HEK293 (cell line): ENCODE measurements around the gene NAALADL2.
"Not testable (repeated sequence)": the region's sequence is repeated elsewhere in the genome, so short reads cannot be mapped to it uniquely, and the experiment has no call there.

Experiments used
- CTCF ChIA-PET: fragments of 350-600 bp; formaldehyde crosslinking; extraction: SDS; loops from one replicate; lab custom pipeline; 2021; ENCODE audit warnings: antibody characterized with exemption; lab: Yijun Ruan, JAX
- POLR2A ChIA-PET: fragments of 300-600 bp; formaldehyde crosslinking; extraction: SDS; loops from one replicate; lab custom pipeline; 2020; ENCODE audit warnings: antibody characterized with exemption, inconsistent platforms; lab: Yijun Ruan, JAX
- H3K27ac ChIP-seq: fragments of 200-500 bp; sonication (Bioruptor generic); 2 replicates; pipeline ENCODE4 v1.5.1; 2014; ENCODE audit warnings: low read depth, low read length, control low read depth, inconsistent platforms; ENCODE audit errors: extremely low read depth
- H3K36me3 ChIP-seq, 2 experiments: fragments of 200-500 bp in 1 of 2; sonication (Bioruptor generic) in 1 of 2; 1 replicate in 1 of 2; 2 replicates in 1 of 2; pipeline ENCODE4 v1.5.1; 2014 to 2017; ENCODE audit warnings: inconsistent platforms in 2 of 2, low read length in 2 of 2; ENCODE audit not compliant: control insufficient read depth in 2 of 2, insufficient read depth in 1 of 2
- H3K4me1 ChIP-seq: fragments of 200-500 bp; sonication (Bioruptor generic); 2 replicates; pipeline ENCODE4 v1.5.1; 2014; ENCODE audit warnings: mild to moderate bottlenecking, low read length, inconsistent platforms; ENCODE audit not compliant: control insufficient read depth, insufficient read depth
- H3K4me3 ChIP-seq: 2 replicates; pipeline ENCODE4 v1.5.1; 2011; ENCODE audit warnings: low read depth, mild to moderate bottlenecking, control low read depth, low read length, moderate library complexity
- H3K9me3 ChIP-seq: fragments of 200-500 bp; sonication (Bioruptor generic); 2 replicates; pipeline ENCODE4 v1.5.1; 2014; ENCODE audit warnings: low read depth, low read length, inconsistent platforms; ENCODE audit not compliant: control insufficient read depth, insufficient read depth
- BCL11A ChIP-seq: fragments of 450-650 bp; formaldehyde crosslinking; IDR thresholded peaks from 2 replicates; pipeline ENCODE4 v1.5.1; 2016; ENCODE audit warnings: low read depth, missing biosample characterization, missing genetic modification characterization
- GLI4 ChIP-seq: fragments of 450-650 bp; formaldehyde crosslinking; IDR thresholded peaks from 2 replicates; pipeline ENCODE4 v1.5.1; 2016; ENCODE audit warnings: missing biosample characterization, missing genetic modification characterization
- MEIS1 ChIP-seq: sonication (generic); formaldehyde crosslinking; IDR thresholded peaks from 2 replicates; pipeline ENCODE4 v1.8.1; 2022; ENCODE audit warnings: missing genetic modification reagents, mild to moderate bottlenecking, borderline replicate concordance
- PRDM1 ChIP-seq: fragments of 450-650 bp; formaldehyde crosslinking; IDR thresholded peaks from 2 replicates; pipeline ENCODE4; 2016; ENCODE audit warnings: missing biosample characterization, missing genetic modification characterization
- SALL2 ChIP-seq: fragments of 450-650 bp; formaldehyde crosslinking; IDR thresholded peaks from 2 replicates; pipeline ENCODE4 v1.5.0; 2017; ENCODE audit warnings: missing biosample characterization, mild to moderate bottlenecking, missing genetic modification characterization, borderline replicate concordance
- SP7 ChIP-seq: fragments of 450-650 bp; formaldehyde crosslinking; IDR thresholded peaks from 2 replicates; pipeline ENCODE4 v1.5.1; 2016; ENCODE audit warnings: missing biosample characterization, missing genetic modification characterization
- ZBTB1 ChIP-seq: fragments of 450-650 bp; formaldehyde crosslinking; IDR thresholded peaks from 2 replicates; pipeline ENCODE4 v1.5.1; 2016; ENCODE audit warnings: missing biosample characterization, missing genetic modification characterization
- ZBTB20 ChIP-seq: fragments of 450-650 bp; formaldehyde crosslinking; IDR thresholded peaks from 2 replicates; pipeline ENCODE4 v1.5.1; 2016; ENCODE audit warnings: missing biosample characterization, missing genetic modification characterization
- ZNF133 ChIP-seq: fragments of 450-650 bp; formaldehyde crosslinking; IDR thresholded peaks from 2 replicates; pipeline ENCODE4 v1.5.1; 2016; ENCODE audit warnings: missing biosample characterization, missing genetic modification characterization
- ZNF140 ChIP-seq: fragments of 450-650 bp; formaldehyde crosslinking; IDR thresholded peaks from 2 replicates; pipeline ENCODE4 v1.5.1; 2016; ENCODE audit warnings: missing biosample characterization, missing genetic modification characterization
- ZNF157 ChIP-seq: fragments of 450-650 bp; formaldehyde crosslinking; IDR thresholded peaks from 2 replicates; pipeline ENCODE4 v1.5.1; 2016; ENCODE audit warnings: missing biosample characterization, missing genetic modification characterization
- ZNF239 ChIP-seq: fragments of 450-650 bp; formaldehyde crosslinking; IDR thresholded peaks from 2 replicates; pipeline ENCODE4 v1.5.1; 2016; ENCODE audit warnings: missing biosample characterization, missing genetic modification characterization
- ZNF24 ChIP-seq: fragments of 450-650 bp; formaldehyde crosslinking; IDR thresholded peaks from 2 replicates; pipeline ENCODE4 v1.5.1; 2016; ENCODE audit warnings: missing biosample characterization, missing genetic modification characterization
- ZNF350 ChIP-seq: fragments of 450-650 bp; formaldehyde crosslinking; IDR thresholded peaks from 2 replicates; pipeline ENCODE4 v1.5.0; 2017; ENCODE audit warnings: missing biosample characterization, mild to moderate bottlenecking, missing genetic modification characterization
- ZNF391 ChIP-seq: fragments of 450-650 bp; formaldehyde crosslinking; IDR thresholded peaks from 2 replicates; pipeline ENCODE4 v1.5.1; 2016; ENCODE audit warnings: low read depth, missing biosample characterization, missing genetic modification characterization, borderline replicate concordance
- ZNF394 ChIP-seq: fragments of 450-650 bp; formaldehyde crosslinking; IDR thresholded peaks from 2 replicates; pipeline ENCODE4 v1.5.1; 2016; ENCODE audit warnings: missing biosample characterization, missing genetic modification characterization, mild to moderate bottlenecking, moderate library complexity, borderline replicate concordance
- ZNF423 ChIP-seq: fragments of 450-650 bp; formaldehyde crosslinking; IDR thresholded peaks from 2 replicates; pipeline ENCODE4 v1.5.1; 2016; ENCODE audit warnings: missing biosample characterization, missing genetic modification characterization
- ZNF777 ChIP-seq: fragments of 450-650 bp; formaldehyde crosslinking; IDR thresholded peaks from 2 replicates; pipeline ENCODE4 v1.5.1; 2017; ENCODE audit warnings: missing biosample characterization, missing genetic modification characterization, borderline replicate concordance
- ZNF785 ChIP-seq: fragments of 450-650 bp; formaldehyde crosslinking; IDR thresholded peaks from 2 replicates; pipeline ENCODE4 v1.5.1; 2016; ENCODE audit warnings: missing biosample characterization, missing genetic modification characterization
- ZNF837 ChIP-seq: fragments of 450-650 bp; formaldehyde crosslinking; IDR thresholded peaks from 2 replicates; pipeline ENCODE4 v1.5.1; 2016; ENCODE audit warnings: missing biosample characterization, missing genetic modification characterization
- TF ChIP-seq, protein P1 (sequence below): fragments of 450-650 bp; formaldehyde crosslinking; IDR thresholded peaks from 2 replicates; pipeline ENCODE4 v1.5.1; 2016; ENCODE audit warnings: missing biosample characterization, missing genetic modification characterization
- TF ChIP-seq, protein P2 (sequence below): fragments of 450-650 bp; formaldehyde crosslinking; IDR thresholded peaks from 2 replicates; pipeline ENCODE4 v1.5.1; 2017; ENCODE audit warnings: missing biosample characterization, missing genetic modification characterization
- TF ChIP-seq, protein P3 (sequence below): fragments of 450-650 bp; formaldehyde crosslinking; IDR thresholded peaks from 2 replicates; pipeline ENCODE4 v1.5.1; 2016; ENCODE audit warnings: missing biosample characterization, missing genetic modification characterization

The NAALADL2 gene

DNA sequence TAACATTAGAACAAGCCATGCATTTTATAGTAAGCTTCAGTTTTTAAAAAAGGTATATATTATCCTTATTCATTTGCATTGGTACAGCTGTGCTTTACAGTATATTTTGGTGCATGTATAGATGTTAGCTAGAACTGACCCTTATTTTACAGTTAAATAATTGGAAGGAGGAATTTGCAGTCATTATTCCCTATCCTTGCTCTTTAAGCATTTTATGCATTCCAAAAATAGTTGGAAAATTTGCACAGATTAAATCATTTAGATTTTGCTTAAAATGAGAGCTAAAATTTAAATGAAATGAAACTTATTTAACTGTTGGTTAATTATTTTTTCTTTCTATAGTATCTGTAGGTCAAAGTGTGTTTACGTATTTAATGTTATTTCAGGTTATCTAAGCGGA, 667.1 kb downstream of the NAALADL2 start:
- H3K9me3 ChIP-seq = no peaks in the 10 kb centered on the region
- POLR2A ChIA-PET = no interaction called here
- H3K27ac ChIP-seq = no peak overlapping the region
- H3K4me1 ChIP-seq = no peaks in the 10 kb centered on the region
- TF ChIP-seq ZBTB20 (tag by site-specific recombination) (no peak), SALL2 (no peak), SP7 (tag by site-specific recombination) (no peak), ZNF24 (no peak), BCL11A (tag by site-specific recombination) (no peak), MEIS1 (CRISPR knock-in tag) (no peak), ZNF423 (tag by site-specific recombination) (no peak), ZNF785 (no peak), ZNF157 (no peak), ZNF140 (no peak), ZNF391 (no peak), ZNF133 (tag by site-specific recombination) (no peak), ZNF394 (no peak), ZBTB1 (no peak), ZNF837 (tag by site-specific recombination) (no peak), ZNF350 (no peak), ZNF239 (no peak), ZNF777 (no peak)
- TF ChIP-seq, protein P1, sequence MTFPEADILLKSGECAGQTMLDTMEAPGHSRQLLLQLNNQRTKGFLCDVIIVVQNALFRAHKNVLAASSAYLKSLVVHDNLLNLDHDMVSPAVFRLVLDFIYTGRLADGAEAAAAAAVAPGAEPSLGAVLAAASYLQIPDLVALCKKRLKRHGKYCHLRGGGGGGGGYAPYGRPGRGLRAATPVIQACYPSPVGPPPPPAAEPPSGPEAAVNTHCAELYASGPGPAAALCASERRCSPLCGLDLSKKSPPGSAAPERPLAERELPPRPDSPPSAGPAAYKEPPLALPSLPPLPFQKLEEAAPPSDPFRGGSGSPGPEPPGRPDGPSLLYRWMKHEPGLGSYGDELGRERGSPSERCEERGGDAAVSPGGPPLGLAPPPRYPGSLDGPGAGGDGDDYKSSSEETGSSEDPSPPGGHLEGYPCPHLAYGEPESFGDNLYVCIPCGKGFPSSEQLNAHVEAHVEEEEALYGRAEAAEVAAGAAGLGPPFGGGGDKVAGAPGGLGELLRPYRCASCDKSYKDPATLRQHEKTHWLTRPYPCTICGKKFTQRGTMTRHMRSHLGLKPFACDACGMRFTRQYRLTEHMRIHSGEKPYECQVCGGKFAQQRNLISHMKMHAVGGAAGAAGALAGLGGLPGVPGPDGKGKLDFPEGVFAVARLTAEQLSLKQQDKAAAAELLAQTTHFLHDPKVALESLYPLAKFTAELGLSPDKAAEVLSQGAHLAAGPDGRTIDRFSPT = no peak
- TF ChIP-seq, protein P2, sequence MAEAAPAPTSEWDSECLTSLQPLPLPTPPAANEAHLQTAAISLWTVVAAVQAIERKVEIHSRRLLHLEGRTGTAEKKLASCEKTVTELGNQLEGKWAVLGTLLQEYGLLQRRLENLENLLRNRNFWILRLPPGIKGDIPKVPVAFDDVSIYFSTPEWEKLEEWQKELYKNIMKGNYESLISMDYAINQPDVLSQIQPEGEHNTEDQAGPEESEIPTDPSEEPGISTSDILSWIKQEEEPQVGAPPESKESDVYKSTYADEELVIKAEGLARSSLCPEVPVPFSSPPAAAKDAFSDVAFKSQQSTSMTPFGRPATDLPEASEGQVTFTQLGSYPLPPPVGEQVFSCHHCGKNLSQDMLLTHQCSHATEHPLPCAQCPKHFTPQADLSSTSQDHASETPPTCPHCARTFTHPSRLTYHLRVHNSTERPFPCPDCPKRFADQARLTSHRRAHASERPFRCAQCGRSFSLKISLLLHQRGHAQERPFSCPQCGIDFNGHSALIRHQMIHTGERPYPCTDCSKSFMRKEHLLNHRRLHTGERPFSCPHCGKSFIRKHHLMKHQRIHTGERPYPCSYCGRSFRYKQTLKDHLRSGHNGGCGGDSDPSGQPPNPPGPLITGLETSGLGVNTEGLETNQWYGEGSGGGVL = no peak
- TF ChIP-seq, all 188 proteins: peak for 0
- H3K4me3 ChIP-seq = no peak overlapping the region
- CTCF ChIA-PET = interaction anchor here (0.7 kb wide), 1 partner anchor 320 kb away, joined by 4 read pairs; no protein-coding TSS in a partner anchor
- no peaks in the 10 kb centered on the region for H3K36me3 ChIP-seq

DNA sequence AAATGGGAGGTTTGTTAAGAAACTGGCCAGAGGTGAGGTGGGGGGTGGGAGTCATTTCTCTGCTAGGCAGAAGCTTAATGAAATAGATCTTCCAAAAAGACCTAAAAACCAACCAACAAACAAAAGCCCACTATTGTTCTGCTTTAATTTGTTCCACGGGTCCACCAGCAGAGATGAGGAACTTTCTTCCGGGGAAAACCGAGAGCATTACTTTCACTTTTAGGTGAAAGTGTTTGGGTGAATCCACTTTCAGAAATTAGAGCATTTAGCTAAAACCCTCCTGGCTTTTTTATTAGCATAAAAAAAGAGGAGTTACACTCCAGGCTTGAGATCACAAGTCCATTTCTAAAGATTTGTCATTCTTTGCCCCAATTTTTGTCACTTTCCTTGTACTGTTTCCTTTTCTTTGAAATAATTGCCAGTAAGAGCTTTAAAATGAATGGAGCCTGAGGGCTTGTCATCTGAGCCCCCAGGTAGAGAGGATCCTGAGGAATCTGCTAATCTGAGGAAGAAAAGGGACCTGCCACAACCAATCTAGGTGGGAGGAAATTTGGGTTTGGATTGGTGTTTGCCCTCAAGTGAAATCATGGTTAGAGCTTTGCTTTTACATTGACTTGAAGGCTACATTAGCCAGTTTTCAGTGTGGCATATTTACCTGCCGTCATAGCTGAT, 667.6 kb downstream of the NAALADL2 start:
- Histone ChIP-seq H3K4me1 (no peaks in the 10 kb centered on the region), H3K4me3 (no peak overlapping the region), H3K36me3 (no peaks in the 10 kb centered on the region), H3K27ac (no peak overlapping the region), H3K9me3 (no peaks in the 10 kb centered on the region)
- POLR2A ChIA-PET = no interaction called here
- CTCF ChIA-PET = interaction anchor here (0.7 kb wide), 1 partner anchor 319 kb away, joined by 4 read pairs; no protein-coding TSS in a partner anchor
- TF ChIP-seq GLI4 (tag by site-specific recombination) (no peak), PRDM1 (peak; percentile 84)
- TF ChIP-seq, protein P3, sequence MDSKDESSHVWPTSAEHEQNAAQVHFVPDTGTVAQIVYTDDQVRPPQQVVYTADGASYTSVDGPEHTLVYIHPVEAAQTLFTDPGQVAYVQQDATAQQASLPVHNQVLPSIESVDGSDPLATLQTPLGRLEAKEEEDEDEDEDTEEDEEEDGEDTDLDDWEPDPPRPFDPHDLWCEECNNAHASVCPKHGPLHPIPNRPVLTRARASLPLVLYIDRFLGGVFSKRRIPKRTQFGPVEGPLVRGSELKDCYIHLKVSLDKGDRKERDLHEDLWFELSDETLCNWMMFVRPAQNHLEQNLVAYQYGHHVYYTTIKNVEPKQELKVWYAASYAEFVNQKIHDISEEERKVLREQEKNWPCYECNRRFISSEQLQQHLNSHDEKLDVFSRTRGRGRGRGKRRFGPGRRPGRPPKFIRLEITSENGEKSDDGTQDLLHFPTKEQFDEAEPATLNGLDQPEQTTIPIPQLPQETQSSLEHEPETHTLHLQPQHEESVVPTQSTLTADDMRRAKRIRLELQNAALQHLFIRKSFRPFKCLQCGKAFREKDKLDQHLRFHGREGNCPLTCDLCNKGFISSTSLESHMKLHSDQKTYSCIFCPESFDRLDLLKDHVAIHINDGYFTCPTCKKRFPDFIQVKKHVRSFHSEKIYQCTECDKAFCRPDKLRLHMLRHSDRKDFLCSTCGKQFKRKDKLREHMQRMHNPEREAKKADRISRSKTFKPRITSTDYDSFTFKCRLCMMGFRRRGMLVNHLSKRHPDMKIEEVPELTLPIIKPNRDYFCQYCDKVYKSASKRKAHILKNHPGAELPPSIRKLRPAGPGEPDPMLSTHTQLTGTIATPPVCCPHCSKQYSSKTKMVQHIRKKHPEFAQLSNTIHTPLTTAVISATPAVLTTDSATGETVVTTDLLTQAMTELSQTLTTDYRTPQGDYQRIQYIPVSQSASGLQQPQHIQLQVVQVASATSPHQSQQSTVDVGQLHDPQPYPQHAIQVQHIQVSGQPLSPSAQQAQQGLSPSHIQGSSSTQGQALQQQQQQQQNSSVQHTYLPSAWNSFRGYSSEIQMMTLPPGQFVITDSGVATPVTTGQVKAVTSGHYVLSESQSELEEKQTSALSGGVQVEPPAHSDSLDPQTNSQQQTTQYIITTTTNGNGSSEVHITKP = peak; percentile 60

- H3K9me3 ChIP-seq, H3K4me1 ChIP-seq, POLR2A ChIA-PET, CTCF ChIA-PET, H3K4me3 ChIP-seq, H3K36me3 ChIP-seq, H3K27ac ChIP-seq: not testable (repeated sequence)
These were observed 669.6 kb downstream of the NAALADL2 start for GRCh38 chr3:175528693-175529092.
